NCI-H2081 (cell line): ENCODE measurements around the gene SLC43A3.
"Not testable (repeated sequence)": the region's sequence is repeated elsewhere in the genome, so short reads cannot be mapped to it uniquely, and the experiment has no call there.

Experiments
- DNase-seq, 2 experiments: peaks; one replicate each; lab custom pipeline; 2025; lab: John Stamatoyannopoulos, UW

The SLC43A3 gene

GRCh38 chr11:57405271-57405860 is 21.6 kb downstream of the SLC43A3 start:
- DNase-seq, result no peak

DNA sequence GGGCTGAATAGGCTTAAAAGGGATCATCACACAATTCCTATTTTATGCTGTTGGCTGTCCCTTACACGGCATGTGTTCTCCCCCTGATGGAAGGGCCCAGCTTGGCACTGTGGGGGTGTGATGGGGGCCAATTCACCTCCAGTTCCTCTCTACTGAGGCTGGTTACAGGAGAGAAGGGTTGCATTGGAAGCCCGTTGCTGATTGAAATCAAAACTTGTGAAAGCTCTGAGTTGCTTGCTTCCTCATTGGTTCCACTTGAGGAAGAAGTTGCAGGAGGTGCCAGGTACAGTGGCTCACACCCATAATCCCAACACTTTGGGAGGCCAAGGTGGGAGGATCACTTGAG is 23.1 kb downstream of the SLC43A3 start:
- no peak for DNase-seq

GRCh38 chr11:57403003-57403801 is 23.7 kb downstream of the SLC43A3 start:
- not testable (repeated sequence) for DNase-seq

GRCh38 chr11:57402188-57403002 is 24.5 kb downstream of the SLC43A3 start:
- DNase-seq, result no peak

- no peak for DNase-seq
Observed at GRCh38 chr11:57399972-57400578, 26.8 kb downstream of the SLC43A3 start.

DNA sequence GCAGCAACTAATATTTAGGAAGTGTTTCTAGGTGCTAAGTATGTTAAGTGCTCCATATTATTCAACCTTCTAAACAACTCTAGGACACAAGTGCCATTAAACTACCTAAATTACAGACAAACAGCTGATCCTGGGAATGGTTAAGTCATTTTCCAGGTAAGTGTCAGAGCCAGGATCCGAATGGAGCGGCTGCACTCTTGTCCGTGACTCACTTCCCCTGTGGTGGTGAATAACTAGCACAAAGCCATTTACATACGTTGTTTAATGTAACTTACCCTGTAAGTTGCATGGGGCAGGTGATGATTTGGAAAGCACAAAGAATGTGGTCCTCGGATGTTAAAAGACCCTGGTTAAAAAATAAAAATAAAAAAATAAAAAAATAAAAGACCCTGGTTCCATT is 27.7 kb downstream of the SLC43A3 start:
- no peak for DNase-seq

DNA sequence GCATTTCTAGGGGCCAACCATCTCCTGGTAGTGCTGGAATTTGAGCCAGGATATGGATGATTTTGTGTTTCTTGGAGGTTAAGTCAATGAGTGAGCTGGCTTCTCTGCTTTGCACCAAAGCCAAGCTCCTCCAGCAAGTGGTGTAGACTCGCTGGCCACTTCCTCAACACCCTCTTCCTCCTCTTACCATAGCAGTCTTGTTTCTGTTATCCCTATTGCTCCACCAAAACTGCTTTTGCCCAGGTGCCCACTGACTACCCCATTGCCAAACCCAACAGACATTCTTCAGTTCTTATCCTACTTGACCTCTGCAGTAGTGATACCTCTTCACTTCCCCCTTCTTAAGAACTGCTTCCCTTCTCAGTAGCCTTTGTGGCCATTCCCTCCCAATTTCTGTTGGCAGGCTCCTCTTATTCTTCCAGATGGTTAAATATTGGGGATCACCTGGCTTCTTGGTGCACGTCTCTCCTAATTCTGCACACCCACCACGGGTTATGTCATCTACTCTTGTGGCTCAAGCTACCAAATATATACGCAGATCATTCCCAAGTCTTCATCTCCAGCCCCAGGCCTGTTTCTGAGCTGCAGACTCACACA is 29.4 kb downstream of the SLC43A3 start:
- no peak for DNase-seq

- no peak for DNase-seq
Observed at GRCh38 chr11:57396744-57397143, 30.2 kb downstream of the SLC43A3 start.

- DNase-seq, result no peak
Observed at GRCh38 chr11:57395905-57396623, 30.9 kb downstream of the SLC43A3 start.

DNA sequence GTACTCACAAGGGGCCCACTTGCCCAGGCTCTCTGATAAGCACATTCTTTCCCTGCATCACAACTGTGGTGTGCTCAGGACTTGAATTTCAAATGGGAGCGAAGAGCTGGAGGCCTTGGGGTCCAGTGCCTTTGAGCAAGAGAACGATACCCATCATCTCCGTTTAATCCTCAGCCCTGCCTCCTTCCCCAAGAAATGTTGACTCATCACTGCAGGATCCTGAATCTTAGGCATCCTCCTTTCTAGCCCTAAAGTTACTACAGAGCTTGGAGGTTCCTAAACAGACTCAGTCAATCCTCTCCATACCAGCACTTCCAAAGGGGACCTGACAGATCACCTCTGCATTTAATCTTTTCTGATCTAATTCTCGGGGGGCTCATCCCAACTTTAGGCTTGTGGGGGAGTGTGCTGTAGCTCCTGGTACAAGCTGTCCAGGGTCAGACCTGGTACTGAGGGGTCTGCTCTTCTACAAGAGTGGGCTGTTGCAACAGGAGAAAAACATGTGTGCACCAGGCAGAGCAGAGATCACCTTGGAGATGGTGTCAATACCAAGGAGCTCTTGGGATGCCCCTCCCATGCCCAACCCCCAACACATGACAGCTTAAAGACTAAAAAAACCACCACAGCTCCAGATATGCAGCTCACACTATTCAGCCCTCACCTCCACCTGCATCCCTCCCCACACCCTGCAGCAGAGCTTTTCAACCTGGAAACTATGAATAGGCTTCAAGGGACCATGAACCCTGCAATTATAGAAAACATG is 32.5 kb downstream of the SLC43A3 start:
- no peak for DNase-seq

DNA sequence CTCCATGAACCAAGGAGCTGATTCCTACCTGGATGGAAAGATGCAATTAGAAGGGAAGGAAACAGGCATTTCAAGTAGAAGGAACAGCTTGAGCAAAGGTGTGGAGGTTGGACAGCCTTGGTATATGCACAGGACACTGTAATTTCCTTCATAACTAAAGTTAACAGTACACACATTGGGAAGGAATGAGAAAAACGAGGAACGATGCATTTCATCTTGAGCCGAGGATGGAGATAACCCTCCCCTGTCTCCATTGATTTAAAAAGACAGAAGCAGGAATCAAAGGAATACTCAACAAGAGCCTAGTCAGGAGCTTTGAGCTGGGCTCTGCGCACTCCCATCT is 34.2 kb downstream of the SLC43A3 start:
- DNase-seq, result no peak

DNA sequence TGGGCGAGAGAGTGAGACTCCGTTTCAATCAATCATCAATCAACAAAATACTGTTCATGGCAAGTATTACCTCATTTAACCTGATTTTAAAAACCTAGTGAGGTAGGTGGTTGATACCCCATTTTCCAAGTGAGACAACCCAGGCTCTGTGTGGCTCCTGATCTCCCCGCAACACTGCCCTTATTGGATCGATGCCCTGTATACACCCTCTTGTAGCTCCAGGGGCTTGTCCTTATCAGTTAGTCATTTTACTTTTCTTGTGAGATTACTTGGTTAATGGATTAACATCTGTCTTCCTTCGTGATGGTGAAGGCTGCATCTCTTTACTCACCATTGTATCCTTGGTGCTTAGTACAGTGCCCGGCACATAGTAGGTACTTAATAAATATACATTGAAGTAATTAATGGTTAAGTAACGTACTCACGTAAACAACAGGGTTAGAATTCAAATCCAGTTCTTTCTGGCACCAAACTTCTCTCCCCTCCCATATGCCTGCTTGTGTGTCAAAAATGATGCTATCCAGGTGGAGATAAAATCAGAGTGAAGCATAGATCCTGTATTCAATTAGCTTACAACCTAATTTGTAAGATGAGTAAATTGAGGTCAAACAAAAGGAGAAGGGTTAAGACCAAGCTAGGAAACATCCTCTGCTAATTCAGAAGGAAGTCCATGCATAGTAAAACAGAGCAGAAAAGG is 34.7 kb downstream of the SLC43A3 start:
- no peak for DNase-seq

DNA sequence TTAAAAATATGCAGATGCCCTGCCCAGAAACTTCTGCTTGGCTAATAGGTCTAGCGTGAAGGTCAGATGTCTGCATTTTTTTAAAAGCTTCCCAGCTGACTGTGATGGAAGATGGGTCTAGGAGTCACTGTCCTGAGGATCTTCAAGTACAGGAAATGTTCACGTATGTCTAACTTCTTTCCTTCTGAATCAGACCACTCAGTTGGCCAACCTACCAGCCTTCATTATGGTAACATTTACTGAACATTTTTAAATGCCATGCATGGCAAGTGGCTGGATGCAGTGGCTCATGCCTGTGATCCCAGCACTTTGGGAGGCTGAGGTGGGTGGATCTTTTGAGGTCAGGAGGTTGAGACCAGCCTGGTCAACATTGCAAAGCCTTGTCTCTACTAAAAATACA is 35.4 kb downstream of the SLC43A3 start:
- DNase-seq, result no peak

DNA sequence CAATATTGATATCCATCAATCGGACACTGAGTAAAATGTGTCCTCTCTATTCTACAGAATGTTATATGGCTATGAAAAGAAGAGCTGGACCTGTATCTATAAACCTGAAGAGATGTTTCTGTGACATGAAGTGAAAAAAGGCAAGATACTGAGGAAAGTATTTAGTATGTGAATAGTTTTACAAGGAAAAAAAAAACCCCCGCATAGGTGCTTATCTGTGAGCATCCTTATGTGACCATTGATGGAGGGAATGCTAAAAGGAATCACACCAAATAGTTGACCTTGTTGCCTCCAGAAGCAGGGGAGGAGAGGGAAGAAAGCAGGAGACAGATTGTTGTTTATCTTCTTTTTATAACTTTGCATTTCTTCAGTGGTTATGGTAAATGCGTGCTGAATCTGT is 35.8 kb downstream of the SLC43A3 start:
- no peak for DNase-seq

GRCh38 chr11:57390535-57390934 is 36.4 kb downstream of the SLC43A3 start, which contains the start of gene PRG2:
TSS of gene PRG2 (minus strand) at chr11:57390650. CDS start at chr11:57389944, 706 bp downstream.
- no peak for DNase-seq

- no peak for DNase-seq
Observed at GRCh38 chr11:57387289-57388030, 39.5 kb downstream of the SLC43A3 start.

DNA sequence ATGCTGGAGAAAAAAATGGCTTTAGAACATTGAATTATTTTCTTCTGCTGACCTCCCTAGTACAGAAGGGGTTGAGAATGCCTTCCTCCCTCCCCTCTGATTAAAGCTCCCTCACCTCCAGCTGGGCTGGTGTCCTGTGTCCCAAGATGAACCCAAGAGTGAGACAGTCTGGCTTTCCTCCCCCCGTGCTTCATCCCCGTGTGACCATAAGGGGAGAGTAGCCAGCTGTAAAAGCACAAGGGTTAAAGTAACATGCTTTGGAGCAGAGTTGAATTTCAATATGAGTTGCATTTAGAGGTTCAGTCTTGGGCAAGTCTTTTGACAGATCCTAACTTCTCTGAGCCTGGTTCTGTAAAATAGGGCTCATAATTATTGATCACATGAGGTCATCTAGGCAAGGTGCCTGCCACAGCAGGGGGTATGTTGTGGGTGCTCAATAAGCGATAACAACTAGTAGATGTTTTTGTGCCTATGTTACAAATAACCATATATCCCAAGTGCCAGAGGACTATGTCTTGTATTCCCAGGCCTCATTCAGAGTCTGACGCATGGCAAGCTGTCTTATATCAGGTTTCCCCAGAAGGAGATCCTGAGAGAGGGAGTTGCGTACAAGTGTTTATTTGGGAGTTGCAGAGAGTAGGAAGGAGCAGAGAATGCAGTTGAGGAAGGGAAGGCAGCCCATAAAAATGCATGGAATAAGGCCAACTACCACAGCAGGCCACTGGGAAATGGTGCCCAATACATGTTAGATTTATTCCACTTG is 40.6 kb downstream of the SLC43A3 start:
- DNase-seq, result no peak

DNA sequence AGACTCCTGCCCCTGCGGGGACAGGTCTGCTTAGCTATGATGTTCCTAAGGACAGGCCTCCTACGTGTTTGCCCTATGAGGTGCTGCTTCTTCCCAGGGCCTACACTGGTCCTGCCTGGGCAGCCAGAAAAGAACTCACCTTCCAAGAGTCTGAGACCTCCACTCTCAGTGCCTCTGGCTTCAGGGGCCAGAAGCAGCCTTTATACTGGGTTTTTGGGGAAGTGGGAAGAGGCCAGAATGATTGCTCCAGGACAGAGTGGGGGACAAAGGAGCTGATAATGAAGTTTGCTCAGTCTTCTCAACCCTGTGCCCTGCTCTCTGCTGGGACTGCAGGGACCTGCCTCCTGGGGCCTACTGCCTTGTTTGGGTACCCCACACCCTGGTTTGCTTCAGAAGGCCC is 45.9 kb downstream of the SLC43A3 start, which contains the start of gene PRG3:
TSS of gene PRG3 (minus strand) at position 176 of the 400 bp plus-strand sequence. CDS start 442 bp downstream, outside the sequence.
- DNase-seq, result no peak
